ENCODE measurements around the gene MEGF11.

DNA sequence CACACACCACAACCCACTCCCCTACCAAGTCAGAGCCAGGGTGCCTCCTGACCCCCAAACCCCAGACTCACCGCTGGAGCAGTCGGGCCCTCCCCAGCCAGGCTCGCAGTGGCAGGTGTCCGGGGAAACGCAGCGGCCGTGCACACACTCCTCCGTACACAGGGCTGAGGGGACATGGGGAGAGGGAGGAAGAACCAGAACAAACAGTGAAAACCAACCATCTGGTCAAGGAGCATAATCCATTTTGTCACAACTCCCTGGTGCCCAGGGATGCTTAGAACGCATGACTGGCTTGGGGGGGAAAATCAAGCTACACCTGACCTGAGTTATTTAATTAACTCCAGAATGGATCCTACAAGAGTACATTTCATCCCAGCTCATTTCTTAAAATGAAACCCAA is 159.2 kb downstream of the MEGF11 start:
- TF ChIP-seq CTCF (IDR thresholded peaks at IDR 0.05) (no peak), POLR2A (IDR thresholded peaks at IDR 0.05) (no peak)

Measured in breast epithelium (tissue), 3 donors.